Ramos (cell line): ENCODE results near the gene ALDOC.

Experiments
- in situ Hi-C: fragments of 300-500 bp; cut with MboI; formaldehyde crosslinking; loops from one replicate; pipeline ENCODE4 v1.14.3; 2022; ENCODE audit warnings: low sequenced_read_pairs; ENCODE audit not compliant: unreplicated experiment

Gene ALDOC

GRCh38 chr17:28536532-28537218 lies 40.0 kb downstream of the ALDOC start:
- in situ Hi-C loops = no loop called here

DNA sequence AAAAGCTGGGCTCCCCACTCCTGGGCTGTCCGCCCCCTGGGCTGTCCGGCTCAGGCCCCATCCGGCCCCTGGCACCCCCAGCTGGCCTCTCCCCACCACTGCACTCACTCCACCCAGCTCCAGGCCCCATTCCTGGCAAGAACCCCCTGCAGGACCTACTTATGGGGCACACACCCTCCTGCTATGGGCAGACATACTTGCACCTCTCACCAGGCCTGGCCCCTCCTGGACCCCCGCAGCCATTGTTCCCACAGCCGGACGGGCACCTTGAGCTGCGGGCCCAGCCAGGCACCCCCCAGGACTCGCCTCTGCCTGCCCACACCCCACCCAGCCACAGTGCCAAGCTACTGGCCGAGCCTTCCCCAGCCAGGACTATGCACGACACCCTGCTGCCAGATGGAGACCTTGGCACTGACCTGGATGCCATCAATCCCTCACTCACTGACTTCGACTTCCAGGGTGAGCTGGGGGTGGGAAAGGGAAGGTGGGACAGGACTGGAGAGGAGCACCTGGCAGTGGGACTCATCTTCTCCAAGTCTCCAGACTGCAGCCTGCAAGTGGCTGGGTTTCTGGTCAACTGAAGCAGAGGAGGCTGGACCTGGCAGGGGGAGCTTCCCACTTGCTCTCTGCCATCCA lies 41.8 kb downstream of the ALDOC start:
- in situ Hi-C loops = no loop called here

GRCh38 chr17:28533091-28533807 lies 43.4 kb downstream of the ALDOC start:
- in situ Hi-C loops = no loop called here

DNA sequence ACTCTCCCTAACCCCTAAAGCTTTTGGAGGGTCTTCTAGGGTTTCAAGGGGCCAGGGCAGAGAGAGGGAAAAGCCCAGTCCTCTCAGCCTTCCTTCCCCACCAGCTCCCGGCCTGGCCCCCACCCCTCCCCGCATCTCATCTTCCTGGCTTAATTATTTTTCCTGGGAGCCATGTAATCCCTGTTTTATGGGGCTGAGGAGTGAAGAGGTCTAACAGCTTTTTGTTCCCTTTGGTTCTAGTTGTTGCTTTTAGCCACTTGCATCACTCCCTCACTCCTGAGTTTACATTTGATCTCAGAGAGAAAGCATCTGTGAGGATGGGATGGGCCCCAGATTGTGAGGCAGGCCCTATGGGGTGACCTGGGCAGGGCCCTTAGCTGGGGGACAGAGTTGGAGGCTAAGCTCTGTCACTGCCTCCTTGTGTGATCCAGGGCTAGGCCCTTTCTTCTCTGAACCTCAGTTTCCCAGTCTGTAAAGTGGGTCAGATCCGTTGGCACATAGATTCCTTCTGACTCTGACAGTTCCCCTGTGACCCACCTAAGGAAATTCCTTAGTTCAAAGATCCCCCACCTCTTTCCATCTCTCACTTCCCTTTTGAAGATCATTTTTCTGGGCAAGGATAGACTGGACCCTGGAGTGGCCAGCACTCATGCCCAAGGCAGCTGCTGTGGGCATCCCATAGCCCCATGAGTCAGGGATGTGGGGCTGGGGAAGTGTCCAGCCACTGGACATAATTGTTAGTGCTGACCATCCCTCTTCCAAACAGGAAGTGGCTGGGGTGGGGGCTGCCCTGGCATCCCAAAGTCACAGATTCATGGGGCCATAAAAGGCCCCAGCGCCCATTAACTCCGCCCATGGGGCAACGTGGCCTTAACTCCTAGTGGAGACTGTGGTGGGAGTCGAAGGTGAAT lies 44.4 kb downstream of the ALDOC start:
- in situ Hi-C loops = no loop called here

GRCh38 chr17:28530926-28531325 lies 45.8 kb downstream of the ALDOC start:
- in situ Hi-C loops = no loop called here

GRCh38 chr17:28530250-28530649 lies 46.4 kb downstream of the ALDOC start:
- in situ Hi-C loops = no loop called here

DNA sequence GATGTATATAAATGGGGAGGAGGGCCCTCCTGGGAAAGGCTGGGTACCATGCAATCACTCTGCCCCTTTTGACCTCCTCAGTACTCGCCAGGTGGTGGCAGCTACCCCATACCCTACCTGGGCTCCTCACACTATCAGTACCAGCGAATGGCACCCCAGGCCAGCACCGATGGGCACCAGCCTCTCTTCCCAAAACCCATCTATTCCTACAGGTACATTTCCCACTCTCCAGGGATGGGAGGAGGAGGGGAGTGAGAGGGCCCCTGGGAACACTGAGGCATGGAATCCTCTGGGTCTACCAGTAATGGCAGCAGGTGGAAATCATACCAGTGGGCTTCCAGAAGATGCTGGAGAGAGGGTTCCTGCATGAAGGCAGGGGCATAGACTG lies 47.7 kb downstream of the ALDOC start:
- in situ Hi-C loops = no loop called here

DNA sequence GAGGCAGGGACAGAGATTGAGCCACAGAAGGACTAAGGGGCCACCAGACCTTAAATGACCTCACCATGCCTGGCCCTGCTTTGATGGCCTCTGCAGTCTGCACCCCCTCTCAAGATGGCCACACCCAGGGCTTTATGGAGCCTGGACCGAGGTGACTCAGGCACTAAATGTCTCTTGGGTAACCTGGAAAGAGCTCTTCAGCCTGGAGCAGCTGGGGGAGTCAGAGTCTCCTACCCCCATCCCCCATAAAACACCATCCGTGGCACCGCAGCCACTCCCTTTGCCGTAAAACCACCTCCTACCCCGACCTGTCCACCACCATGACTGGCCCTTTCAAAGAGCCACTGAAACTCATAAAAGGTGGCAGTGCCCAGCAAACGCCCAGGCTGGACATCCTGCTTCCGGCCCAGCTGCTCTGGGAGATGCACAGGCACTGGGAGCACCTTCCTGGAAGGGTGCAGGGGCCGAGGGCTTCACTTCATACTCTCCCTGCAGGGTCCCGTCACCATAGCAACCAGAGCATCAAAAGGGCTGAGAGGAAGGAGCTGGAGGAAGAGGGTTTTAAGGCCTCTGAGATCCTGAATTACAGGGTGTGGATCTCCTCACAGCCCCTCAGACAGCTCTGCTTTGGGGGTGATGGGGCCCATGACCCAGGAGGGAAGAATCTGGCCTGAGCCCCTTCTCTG lies 48.2 kb downstream of the ALDOC start:
- in situ Hi-C loops = no loop called here

GRCh38 chr17:28527859-28528258 lies 48.8 kb downstream of the ALDOC start:
- in situ Hi-C loops = no loop called here

- in situ Hi-C loops = no loop called here
Measured at GRCh38 chr17:28527181-28527681, 49.5 kb downstream of the ALDOC start.

- in situ Hi-C loops = no loop called here
Measured at GRCh38 chr17:28526381-28526780, 50.3 kb downstream of the ALDOC start.

- in situ Hi-C loops = no loop called here
Measured at GRCh38 chr17:28524476-28525424, 51.9 kb downstream of the ALDOC start.

- in situ Hi-C loops = no loop called here
Measured at GRCh38 chr17:28523876-28524275, 52.8 kb downstream of the ALDOC start.

DNA sequence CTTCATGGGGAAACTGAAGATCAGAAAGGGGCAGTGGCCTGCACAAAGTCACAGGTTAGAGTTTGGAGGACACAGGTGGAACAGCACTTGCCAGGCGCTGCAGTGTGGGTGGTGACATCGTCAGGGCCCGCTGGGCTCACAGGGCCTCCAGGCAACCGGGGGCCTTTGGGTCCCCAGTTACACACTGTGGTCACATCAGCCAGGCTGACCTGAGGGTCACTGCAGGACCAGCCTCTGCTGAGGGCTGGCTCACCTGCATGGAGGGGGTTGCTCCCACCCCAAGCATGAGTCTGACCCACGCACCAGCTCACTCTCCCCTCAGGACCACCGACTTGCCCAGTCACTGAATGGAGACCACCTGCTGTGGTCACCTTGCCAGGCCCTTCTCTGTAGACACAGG lies 53.5 kb downstream of the ALDOC start:
- in situ Hi-C loops = no loop called here
